SIG-M5 treated with dmso at 0.1 percent for 504 hours (cell line): ENCODE data around the gene ELMO1.

Source experiments
- DNase-seq: peaks from one replicate; lab custom pipeline; 2025; ENCODE audit not compliant: unreplicated experiment; lab: John Stamatoyannopoulos, UW

The ELMO1 gene

GRCh38 chr7:37231613-37232012 lies 217.1 kb downstream of the ELMO1 start:
- no peak for DNase-seq

GRCh38 chr7:37230221-37230620 lies 218.4 kb downstream of the ELMO1 start:
- DNase-seq, result no peak

GRCh38 chr7:37229381-37229780 lies 219.3 kb downstream of the ELMO1 start:
- no peak for DNase-seq

- DNase-seq, result no peak
Observed at GRCh38 chr7:37225285-37225969, 223.2 kb downstream of the ELMO1 start.

GRCh38 chr7:37224746-37225145 lies 223.9 kb downstream of the ELMO1 start:
- no peak for DNase-seq

GRCh38 chr7:37220664-37221063 lies 228.0 kb downstream of the ELMO1 start:
- DNase-seq, result no peak

- no peak for DNase-seq
Observed at GRCh38 chr7:37218956-37219355, 229.7 kb downstream of the ELMO1 start.

- DNase-seq, result no peak
Observed at GRCh38 chr7:37216923-37217322, 231.7 kb downstream of the ELMO1 start.

GRCh38 chr7:37216156-37216852 lies 232.4 kb downstream of the ELMO1 start:
- DNase-seq, result no peak

GRCh38 chr7:37215290-37215923 lies 233.3 kb downstream of the ELMO1 start:
- no peak for DNase-seq

GRCh38 chr7:37212556-37212955 lies 236.1 kb downstream of the ELMO1 start:
- no peak for DNase-seq

GRCh38 chr7:37212051-37212450 lies 236.6 kb downstream of the ELMO1 start:
- DNase-seq, result no peak

- no peak for DNase-seq
Observed at GRCh38 chr7:37211097-37211880, 237.4 kb downstream of the ELMO1 start.

GRCh38 chr7:37209195-37209594 lies 239.5 kb downstream of the ELMO1 start:
- DNase-seq, result no peak

GRCh38 chr7:37208528-37208927 lies 240.1 kb downstream of the ELMO1 start:
- DNase-seq, result peak; percentile 57

- no peak for DNase-seq
Observed at GRCh38 chr7:37206192-37206591, 242.5 kb downstream of the ELMO1 start.

- DNase-seq, result no peak
Observed at GRCh38 chr7:37205451-37205850, 243.2 kb downstream of the ELMO1 start.

GRCh38 chr7:37201876-37202198 lies 246.8 kb downstream of the ELMO1 start:
- no peak for DNase-seq

GRCh38 chr7:37201003-37201875 lies 247.4 kb downstream of the ELMO1 start:
- DNase-seq, result peak; percentile 61

- DNase-seq, result peak; percentile 75
Observed at GRCh38 chr7:37198906-37199485, 249.7 kb downstream of the ELMO1 start.
